GM19351 (cell line): ENCODE data around the gene SHISAL1.
"Not testable (repeated sequence)": the region's sequence is repeated elsewhere in the genome, so short reads cannot be mapped to it uniquely, and the experiment has no call there.

Source experiments
- ATAC-seq: cut with Tn5 transposase; IDR thresholded peaks from one replicate; pipeline ENCODE4 v1.9.1; 2021; ENCODE audit warnings: mild to moderate bottlenecking, moderate library complexity; ENCODE audit not compliant: unreplicated experiment

The SHISAL1 gene

DNA sequence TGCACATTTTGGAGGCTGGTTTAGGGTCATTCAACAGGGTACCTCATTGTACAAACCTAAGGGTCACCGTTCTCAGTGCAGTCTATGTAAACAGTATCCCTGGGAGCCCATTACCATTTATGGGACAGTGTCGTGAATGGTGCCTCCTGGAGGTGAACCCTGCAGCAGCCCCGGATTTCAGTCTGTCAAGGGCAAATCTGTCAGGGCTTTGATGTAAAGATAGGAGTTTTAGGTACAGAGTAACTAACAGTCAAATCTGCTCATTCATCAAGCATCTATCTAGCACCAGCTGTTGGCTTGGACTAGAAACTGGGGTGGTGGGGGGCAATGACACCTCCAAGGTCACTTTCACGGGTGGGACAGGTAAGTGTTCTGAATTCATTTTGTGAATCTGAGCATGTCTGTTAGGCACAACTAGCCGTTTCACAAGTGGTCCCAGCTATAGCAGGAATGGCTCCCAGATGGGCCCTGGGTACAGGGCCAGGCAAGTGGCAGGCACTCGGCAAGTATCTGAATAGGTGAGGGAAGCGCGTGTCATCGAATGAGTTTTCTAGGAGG lies 68.4 kb downstream of the SHISAL1 start:
- no peak for ATAC-seq

GRCh38 chr22:44243761-44244160 lies 69.0 kb downstream of the SHISAL1 start:
- no peak for ATAC-seq

GRCh38 chr22:44242946-44243724 lies 69.6 kb downstream of the SHISAL1 start:
- no peak for ATAC-seq

DNA sequence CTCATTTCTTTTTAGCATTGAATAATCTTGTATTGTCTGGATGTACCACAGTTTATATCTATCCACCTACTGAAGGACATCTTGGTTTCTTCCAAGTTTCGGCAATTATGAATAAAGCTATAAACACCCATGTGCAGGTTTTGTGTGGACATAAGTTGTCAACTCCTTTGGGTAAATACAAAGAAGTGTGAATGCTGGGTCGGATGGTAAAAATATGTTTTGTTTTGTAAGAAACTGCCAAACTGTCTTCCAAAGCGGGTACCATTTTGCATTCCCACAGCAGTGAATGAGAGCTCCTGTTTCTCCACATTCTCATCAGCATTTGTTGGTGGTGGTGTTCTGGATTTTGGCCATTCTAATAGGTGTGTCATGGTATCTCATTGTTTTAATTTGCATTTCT lies 71.6 kb downstream of the SHISAL1 start:
- ATAC-seq: not testable (repeated sequence)

DNA sequence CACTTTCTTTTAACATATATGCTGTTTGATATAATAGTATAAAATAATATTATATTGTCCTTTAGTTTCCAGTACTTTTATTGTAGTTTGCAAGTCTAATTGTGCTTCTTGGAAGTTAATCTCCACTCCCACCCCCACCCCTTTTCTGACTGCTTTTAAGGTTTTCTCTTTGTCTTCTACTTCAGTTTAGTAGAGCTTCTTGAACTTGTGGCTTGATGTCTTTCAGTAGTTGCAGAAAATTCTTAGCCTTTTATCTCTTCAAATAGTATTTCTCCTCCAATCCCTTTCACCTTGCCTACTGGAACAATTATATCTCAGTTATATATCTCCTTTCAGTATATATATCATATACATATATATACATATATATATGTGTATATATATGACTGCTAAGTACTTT lies 75.5 kb downstream of the SHISAL1 start:
- no peak for ATAC-seq

- not testable (repeated sequence) for ATAC-seq
Observed at GRCh38 chr22:44234372-44234771, 78.4 kb downstream of the SHISAL1 start.

DNA sequence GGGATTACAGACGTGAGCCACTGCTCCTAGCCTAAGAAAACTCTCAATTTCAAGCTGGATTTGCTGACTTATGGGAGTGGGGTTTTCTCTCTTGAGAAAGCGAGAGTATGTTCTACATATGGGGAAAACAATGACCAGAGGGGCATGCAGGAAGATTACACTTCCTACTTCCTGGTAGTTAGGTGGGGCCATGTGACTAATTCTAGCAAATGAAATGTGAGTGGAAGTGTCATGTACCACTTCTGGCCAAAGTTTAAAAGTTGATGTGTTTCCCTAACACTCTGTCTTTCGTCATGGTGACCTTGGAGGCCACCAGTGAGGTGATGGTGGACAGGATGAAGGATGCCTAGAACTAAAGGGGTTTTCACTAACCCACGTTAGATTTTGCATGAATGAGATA lies 81.5 kb downstream of the SHISAL1 start:
- ATAC-seq: no peak

- ATAC-seq: no peak
Observed at GRCh38 chr22:44229809-44230208, 82.9 kb downstream of the SHISAL1 start.

- no peak for ATAC-seq
Observed at GRCh38 chr22:44229331-44229730, 83.4 kb downstream of the SHISAL1 start.

DNA sequence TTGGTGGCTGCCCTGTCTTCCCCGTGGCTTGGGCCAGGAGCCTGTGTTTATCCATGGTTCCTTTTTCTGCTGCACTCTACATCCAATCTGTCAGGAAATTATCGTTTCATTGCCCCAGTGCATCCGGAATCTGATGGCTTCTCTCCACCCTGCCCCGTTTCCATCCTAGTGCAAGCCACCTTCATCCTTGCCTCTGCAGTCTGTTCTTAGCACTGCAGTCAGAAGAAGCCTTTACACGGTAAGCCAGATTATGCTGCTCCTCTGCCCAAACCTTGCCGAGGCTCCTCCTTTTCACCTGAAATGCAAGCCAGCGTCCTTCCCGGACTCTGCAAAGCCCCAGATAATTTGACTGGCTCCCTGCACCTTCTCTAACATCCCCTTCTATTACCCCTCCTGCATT lies 86.9 kb downstream of the SHISAL1 start:
- no peak for ATAC-seq

DNA sequence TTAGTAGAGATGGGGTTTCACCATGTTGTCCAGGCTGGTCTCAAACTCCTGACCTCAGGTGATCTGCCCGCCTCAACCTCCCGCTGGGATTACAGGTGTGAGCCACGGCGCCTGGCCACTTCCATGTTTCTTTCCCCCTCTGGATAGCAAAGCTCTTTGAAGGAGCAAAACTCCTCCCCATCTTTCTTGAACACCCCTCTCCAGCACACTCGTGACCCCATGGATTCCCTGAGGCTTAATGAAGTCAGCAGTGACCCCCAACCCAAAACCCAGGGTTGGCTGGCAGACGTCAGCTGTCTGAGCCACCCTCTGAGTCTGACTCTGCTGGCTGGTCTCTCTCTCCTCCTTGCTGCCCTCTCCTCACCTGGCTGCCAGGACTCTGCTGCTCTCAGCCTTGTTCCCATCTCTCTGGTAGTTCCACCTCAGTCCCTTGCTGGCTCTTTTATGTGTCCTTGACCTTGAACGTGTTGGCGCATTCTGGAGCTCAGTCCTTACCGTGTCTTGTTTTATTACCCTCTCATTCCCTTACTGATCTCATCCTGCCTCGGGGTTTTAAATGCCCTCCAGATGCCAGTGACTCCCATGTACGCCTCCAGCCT lies 87.6 kb downstream of the SHISAL1 start:
- ATAC-seq: no peak

DNA sequence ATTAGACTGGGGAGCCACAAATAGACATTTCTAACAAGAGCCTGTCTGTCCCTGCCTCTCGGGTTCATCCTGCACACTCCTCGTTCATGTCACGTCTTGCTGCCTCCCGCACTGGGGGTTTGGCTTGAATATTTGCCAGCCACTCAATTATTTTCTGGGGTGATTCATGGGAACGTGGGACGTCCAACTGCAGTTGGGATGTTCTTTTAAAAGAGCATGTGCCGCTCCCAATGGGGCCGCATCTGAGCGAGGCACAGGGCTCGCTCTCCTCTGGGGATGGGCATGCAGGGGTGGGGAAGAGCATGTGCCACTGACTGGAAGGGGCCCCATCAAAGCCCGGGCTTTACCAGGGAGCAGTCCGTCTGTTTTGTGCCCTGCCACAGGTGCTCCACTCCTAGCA lies 88.6 kb downstream of the SHISAL1 start:
- ATAC-seq: no peak

DNA sequence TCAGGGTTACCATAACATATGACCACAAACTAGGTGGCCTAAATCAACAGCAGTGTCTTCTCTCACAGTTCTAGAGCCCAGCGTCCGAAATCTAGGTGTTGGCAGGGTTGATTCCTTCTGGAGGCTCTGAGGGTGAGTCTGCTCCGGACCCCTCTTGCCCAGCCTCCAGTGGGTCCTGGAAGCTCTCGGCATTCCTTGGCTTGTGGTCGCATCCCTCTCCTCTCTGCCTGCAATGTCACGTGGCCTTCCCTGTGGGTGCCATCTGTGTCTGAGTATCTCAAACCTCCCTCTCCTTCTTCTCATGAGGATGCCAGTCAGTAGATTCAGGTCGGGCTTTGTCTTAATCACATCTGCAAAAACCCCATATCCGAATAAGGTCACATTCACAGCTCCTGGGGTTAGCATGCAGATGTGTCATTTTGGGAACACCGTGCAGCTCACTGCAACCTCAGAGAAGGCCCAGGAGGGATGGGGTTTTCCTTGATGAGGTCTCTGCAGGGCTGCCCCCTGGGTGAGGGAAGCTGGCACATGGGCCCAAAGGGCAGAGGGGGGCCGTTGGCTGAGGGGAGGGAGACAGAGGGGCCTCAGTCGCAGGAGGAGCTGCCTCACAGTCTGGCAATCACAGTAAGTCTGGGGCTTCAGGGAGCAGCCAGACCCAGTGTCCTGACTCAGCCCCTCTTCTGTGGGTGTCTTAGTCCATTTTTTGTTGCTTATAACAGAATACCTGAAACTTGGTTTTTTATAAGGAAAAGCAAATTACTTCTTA lies 90.9 kb downstream of the SHISAL1 start:
- ATAC-seq: no peak

GRCh38 chr22:44220727-44221680 lies 91.7 kb downstream of the SHISAL1 start:
- ATAC-seq: no peak

- no peak for ATAC-seq
Observed at GRCh38 chr22:44219101-44219870, 93.5 kb downstream of the SHISAL1 start.

GRCh38 chr22:44218071-44218470 lies 94.7 kb downstream of the SHISAL1 start:
- no peak for ATAC-seq

- ATAC-seq: no peak
Observed at GRCh38 chr22:44217346-44217745, 95.4 kb downstream of the SHISAL1 start.

DNA sequence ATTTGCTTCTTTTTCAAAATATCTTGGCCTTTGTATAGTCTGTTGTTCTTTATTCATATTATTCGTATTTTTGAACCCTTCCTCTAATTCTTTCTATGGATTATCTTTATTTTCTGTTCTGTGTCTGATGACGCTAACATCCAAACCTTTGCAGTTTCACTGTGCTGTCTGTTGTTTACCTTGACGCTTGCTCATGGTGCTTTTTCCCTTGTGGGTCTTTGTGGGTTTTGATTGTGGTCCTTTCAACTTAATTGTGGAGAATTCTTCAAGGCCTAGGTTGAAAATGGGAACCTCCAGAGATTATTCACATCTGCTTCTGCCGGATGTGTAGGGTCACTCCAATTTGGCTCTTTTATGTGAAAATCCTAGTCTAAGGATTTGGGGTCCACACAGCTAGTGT lies 97.5 kb downstream of the SHISAL1 start:
- ATAC-seq: no peak

GRCh38 chr22:44214764-44215163 lies 98.0 kb downstream of the SHISAL1 start:
- ATAC-seq: no peak

DNA sequence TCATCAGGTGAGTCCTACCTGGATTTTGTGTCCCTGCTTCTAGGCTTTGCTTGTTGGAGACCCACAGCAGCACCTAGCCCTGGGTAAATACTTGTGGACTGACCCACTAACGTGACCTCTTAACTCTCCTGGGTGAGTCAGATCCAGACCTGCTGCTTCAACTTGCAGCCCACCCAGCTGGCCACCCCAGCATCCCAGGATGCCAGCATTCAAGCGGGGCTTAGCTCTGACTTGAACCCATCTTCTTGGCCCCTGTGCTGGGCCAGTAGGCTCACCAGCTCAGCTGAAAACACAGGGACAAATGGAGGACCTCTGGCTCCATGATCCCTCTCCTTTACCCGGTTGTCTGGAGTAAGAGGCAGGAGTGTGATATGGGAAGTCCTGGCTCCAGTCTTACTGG lies 98.6 kb downstream of the SHISAL1 start:
- ATAC-seq: no peak
